IPS DF 4.7 (cell line): ENCODE data around the gene CDS1.
"Not testable (repeated sequence)": the region's sequence is repeated elsewhere in the genome, so short reads cannot be mapped to it uniquely, and the experiment has no call there.

Source experiments
- DNase-seq: peaks from one replicate; pipeline ENCODE4 v3.0.0-alpha.2; 2013; ENCODE audit warnings: low spot score; ENCODE audit errors: extremely low read depth

CDS1 gene

GRCh38 chr4:84582988-84583875 lies at the start of gene CDS1:
TSS of gene CDS1 (plus strand) at chr4:84583127. CDS start at chr4:84583402, 275 bp downstream.
- DNase-seq = no peak

GRCh38 chr4:84535901-84536300 lies 47.0 kb upstream of the CDS1 start:
- no peak for DNase-seq

GRCh38 chr4:84545093-84545492 lies 37.8 kb upstream of the CDS1 start:
- DNase-seq = no peak

GRCh38 chr4:84547211-84547610 lies 35.7 kb upstream of the CDS1 start:
- DNase-seq = no peak

- DNase-seq = not testable (repeated sequence)
Observed at GRCh38 chr4:84549191-84549590, 33.7 kb upstream of the CDS1 start.

- no peak for DNase-seq
Observed at GRCh38 chr4:84562156-84562555, 20.8 kb upstream of the CDS1 start.

GRCh38 chr4:84563002-84563401 lies 19.9 kb upstream of the CDS1 start:
- DNase-seq = no peak

GRCh38 chr4:84565951-84566350 lies 17.0 kb upstream of the CDS1 start:
- no peak for DNase-seq

- DNase-seq = no peak
Observed at GRCh38 chr4:84568496-84568895, 14.4 kb upstream of the CDS1 start.

- no peak for DNase-seq
Observed at GRCh38 chr4:84569009-84569408, 13.9 kb upstream of the CDS1 start.

- no peak for DNase-seq
Observed at GRCh38 chr4:84573385-84574068, 9.4 kb upstream of the CDS1 start.

- DNase-seq = no peak
Observed at GRCh38 chr4:84574069-84574720, 8.7 kb upstream of the CDS1 start.

- no peak for DNase-seq
Observed at GRCh38 chr4:84578540-84579402, 4.2 kb upstream of the CDS1 start.

GRCh38 chr4:84579403-84579776 lies 3.5 kb upstream of the CDS1 start:
- no peak for DNase-seq

- no peak for DNase-seq
Observed at GRCh38 chr4:84582302-84582987, 482 bp upstream of the CDS1 start.

- DNase-seq = no peak
Observed at GRCh38 chr4:84583876-84584380, 1.0 kb downstream of the CDS1 start.

GRCh38 chr4:84585251-84585650 lies 2.3 kb downstream of the CDS1 start:
- DNase-seq = no peak

- no peak for DNase-seq
Observed at GRCh38 chr4:84594724-84595123, 11.8 kb downstream of the CDS1 start.

GRCh38 chr4:84596826-84597225 lies 13.9 kb downstream of the CDS1 start:
- DNase-seq = no peak

GRCh38 chr4:84597450-84597849 lies 14.5 kb downstream of the CDS1 start:
- no peak for DNase-seq
